IMR-90 (cell line): ENCODE results near the gene WASF3. TPM values are rescaled to one million over a fixed set of nuclear protein-coding genes. Genes with fewer than 3 reads are reported as not detected.

Experiments used
- ATAC-seq: fragments of 200-7000 bp; cut with Tn5 transposase; 2 replicates; pipeline ENCODE4 v1.9.1; 2020; ENCODE audit warnings: low read depth, mild to moderate bottlenecking, moderate library complexity
- BruUV-seq: library from RNA; stranded (reverse); fragments of 400-500 nt; replicated peaks from 2 replicates; lab custom pipeline; 2021; lab: Mats Ljungman, UMichigan
- CTCF ChIA-PET: fragments of 300-600 bp; formaldehyde crosslinking; extraction: SDS; loops from one replicate; lab custom pipeline; 2021; ENCODE audit warnings: antibody characterized with exemption; lab: Yijun Ruan, JAX
- POLR2A ChIA-PET: fragments of 300-600 bp; sonication (Branson Sonifier 250); formaldehyde crosslinking; loops from one replicate; lab custom pipeline; 2022; ENCODE audit warnings: antibody characterized with exemption; ENCODE audit not compliant: unreplicated experiment; lab: Charles Lee
- DNase-seq: peaks from one replicate; pipeline ENCODE4 v3.0.0; 2013
- H2AFZ ChIP-seq: replicated peaks from 2 replicates; pipeline ENCODE3; 2013; ENCODE audit warnings: low read length, mild to moderate bottlenecking; ENCODE audit not compliant: poor library complexity
- H2AK5ac ChIP-seq: 2 replicates; pipeline ENCODE4 v1.6.1; 2013; ENCODE audit warnings: low read depth, low read length, inconsistent platforms
- H2AK9ac ChIP-seq: replicated peaks from 2 replicates; pipeline ENCODE3; 2013; ENCODE audit warnings: mild to moderate bottlenecking, low read depth, low read length, moderate library complexity; ENCODE audit not compliant: poor library complexity
- H2BK120ac ChIP-seq: 2 replicates; pipeline ENCODE4 v1.6.1; 2013; ENCODE audit warnings: low read depth, low read length, inconsistent platforms
- H2BK15ac ChIP-seq: 3 replicates; pipeline ENCODE4 v1.6.1; 2013; ENCODE audit warnings: low read depth, low read length, inconsistent platforms
- H2BK20ac ChIP-seq: 2 replicates; pipeline ENCODE4 v1.6.1; 2013; ENCODE audit warnings: low read depth, mild to moderate bottlenecking, inconsistent platforms, low read length, moderate library complexity
- H2BK5ac ChIP-seq: 2 replicates; pipeline ENCODE4 v1.6.1; 2013; ENCODE audit warnings: mild to moderate bottlenecking, low read depth, low read length, inconsistent platforms; ENCODE audit not compliant: poor library complexity, severe bottlenecking
- H3K14ac ChIP-seq: replicated peaks from 2 replicates; pipeline ENCODE4 v1.6.1; 2013; ENCODE audit warnings: low read depth, low read length, inconsistent platforms
- H3K18ac ChIP-seq: 2 replicates; pipeline ENCODE4 v1.6.1; 2013; ENCODE audit warnings: low read depth, low read length, control low read depth
- H3K23ac ChIP-seq: 2 replicates; pipeline ENCODE4 v1.6.1; 2013; ENCODE audit warnings: low read depth, low read length, inconsistent platforms
- H3K27ac ChIP-seq: 2 replicates; pipeline ENCODE4 v1.5.1; 2013; ENCODE audit warnings: mild to moderate bottlenecking, control low read depth, low read length; ENCODE audit not compliant: insufficient read depth
- H3K27me3 ChIP-seq: 2 replicates; pipeline ENCODE4 v1.6.1; 2013; ENCODE audit warnings: low read length; ENCODE audit not compliant: control insufficient read depth, insufficient read depth
- H3K36me3 ChIP-seq: 2 replicates; pipeline ENCODE4 v1.6.1; 2013; ENCODE audit warnings: low read length, mixed read lengths; ENCODE audit not compliant: control insufficient read depth, insufficient read depth
- H3K4ac ChIP-seq: 2 replicates; pipeline ENCODE4 v1.6.1; 2013; ENCODE audit warnings: low read depth, low read length, inconsistent platforms
- H3K4me1 ChIP-seq: 2 replicates; pipeline ENCODE4 v1.6.1; 2013; ENCODE audit warnings: low read length, mixed read lengths; ENCODE audit not compliant: control insufficient read depth, insufficient read depth
- H3K4me2 ChIP-seq: 2 replicates; pipeline ENCODE4 v1.6.1; 2013; ENCODE audit warnings: low read depth, mild to moderate bottlenecking, control low read depth, low read length, moderate library complexity
- H3K4me3 ChIP-seq: 2 replicates; pipeline ENCODE4 v1.5.1; 2013; ENCODE audit warnings: low read depth, mild to moderate bottlenecking, control low read depth, low read length, moderate library complexity; ENCODE audit not compliant: insufficient read depth
- H3K56ac ChIP-seq: 2 replicates; pipeline ENCODE4 v1.6.1; 2013; ENCODE audit warnings: low read length, inconsistent platforms; ENCODE audit not compliant: insufficient read depth; ENCODE audit errors: extremely low read depth
- H3K79me1 ChIP-seq, 2 experiments: 2 replicates each; pipeline ENCODE4 v1.6.1; 2013; ENCODE audit warnings: low read length in 2 of 2, inconsistent platforms in 1 of 2, low read depth in 1 of 2
- H3K9ac ChIP-seq: 2 replicates; pipeline ENCODE4 v1.6.1; 2013; ENCODE audit warnings: low read depth, low read length, control low read depth
- H3K9me1 ChIP-seq: 2 replicates; pipeline ENCODE4 v1.6.1; 2013; ENCODE audit warnings: low read length, inconsistent platforms; ENCODE audit not compliant: insufficient read depth
- H3K9me3 ChIP-seq: 2 replicates; pipeline ENCODE4 v1.6.1; 2013; ENCODE audit warnings: low read length; ENCODE audit not compliant: control insufficient read depth, insufficient read depth
- H4K20me1 ChIP-seq: 2 replicates; pipeline ENCODE4 v1.6.1; 2013; ENCODE audit warnings: low read length, inconsistent platforms; ENCODE audit not compliant: insufficient read depth
- H4K5ac ChIP-seq: 2 replicates; pipeline ENCODE4 v1.6.1; 2013; ENCODE audit warnings: mild to moderate bottlenecking, low read depth, low read length, control low read depth
- H4K8ac ChIP-seq, 2 experiments: 2 replicates each; pipeline ENCODE4 v1.6.1; 2013; ENCODE audit warnings: low read depth in 2 of 2, low read length in 2 of 2, control low read depth in 1 of 2, inconsistent platforms in 1 of 2
- H4K91ac ChIP-seq: 2 replicates; pipeline ENCODE4 v1.6.1; 2013; ENCODE audit warnings: low read depth, low read length, inconsistent platforms; ENCODE audit not compliant: insufficient read depth
- BHLHE40 ChIP-seq: fragments of 150-350 bp; IDR thresholded peaks from 2 replicates; pipeline ENCODE4 v1.6.1; 2016; ENCODE audit warnings: mild to moderate bottlenecking, low read depth, low read length
- CEBPB ChIP-seq: IDR thresholded peaks from 2 replicates; pipeline ENCODE4 v1.6.1; 2012; ENCODE audit warnings: low read depth, low read length, improper control_type of control experiment
- CHD1 ChIP-seq: IDR thresholded peaks from 2 replicates; pipeline ENCODE4 v1.6.1; 2012; ENCODE audit warnings: low read depth, low read length, improper control_type of control experiment
- CTCF ChIP-seq: conservative IDR thresholded peaks from 2 replicates; pipeline ENCODE4 v1.5.1; 2012; ENCODE audit warnings: mild to moderate bottlenecking, low read depth, low read length, improper control_type of control experiment
- MAFK ChIP-seq: IDR thresholded peaks from 2 replicates; pipeline ENCODE4 v1.6.1; 2012; ENCODE audit warnings: low read depth, low read length, improper control_type of control experiment
- MAZ ChIP-seq: IDR thresholded peaks from 2 replicates; pipeline ENCODE4 v1.6.1; 2012; ENCODE audit warnings: low read depth, mild to moderate bottlenecking, low read length, improper control_type of control experiment, moderate library complexity, borderline replicate concordance
- MXI1 ChIP-seq: IDR thresholded peaks from 2 replicates; pipeline ENCODE4 v1.6.1; 2012; ENCODE audit warnings: low read depth, mild to moderate bottlenecking, low read length, moderate library complexity, borderline replicate concordance
- RAD21 ChIP-seq: IDR thresholded peaks from 2 replicates; pipeline ENCODE4 v1.6.1; 2012; ENCODE audit warnings: low read length, improper control_type of control experiment
- RCOR1 ChIP-seq: IDR thresholded peaks from 2 replicates; pipeline ENCODE4 v1.6.1; 2012; ENCODE audit warnings: mild to moderate bottlenecking, low read length, improper control_type of control experiment; ENCODE audit not compliant: insufficient replicate concordance
- RFX5 ChIP-seq: IDR thresholded peaks from 2 replicates; pipeline ENCODE4 v1.8.0; 2012; ENCODE audit warnings: low read depth, mild to moderate bottlenecking, low read length, moderate library complexity
- WGBS, 2 experiments: methylation state at CpG; one replicate each; pipeline versions ENCODE4 v1.1.5 to v1.1.7; 2013; ENCODE audit warnings: missing lambda C conversion rate in 2 of 2; ENCODE audit not compliant: insufficient read length in 1 of 2; ENCODE audit errors: extremely low coverage in 2 of 2; 5-methylcytosine and 5-hydroxymethylcytosine counted together
- dilution Hi-C: fragments of 300-500 bp; cut with HindIII; formaldehyde crosslinking; loops from one replicate; pipeline ENCODE4 v1.14.3; 2018; ENCODE audit warnings: low sequenced_read_pairs; ENCODE audit not compliant: unreplicated experiment
- in situ Hi-C: fragments of 300-500 bp; cut with MboI; formaldehyde crosslinking; loops from 3 replicates; pipeline ENCODE4 v1.14.3; 2019; ENCODE audit warnings: low sequenced_read_pairs, inconsistent platforms, mixed read lengths
- intact Hi-C: fragments of 100-400 bp; cut with micrococcal nuclease; formaldehyde crosslinking; loops from 2 replicates; pipeline ENCODE4 v1.10.0; 2022
- polyA plus RNA-seq, 3 experiments: library from polyadenylated mRNA; depleted of rRNA; stranded (reverse); fragments of >200 nt; gene quantifications; 2 replicates each; pipeline ENCODE4 v1.2.3, GENCODE V29; 2012; ENCODE audit warnings: low replicate concordance in 1 of 3
- total RNA-seq: library from RNA; depleted of rRNA; stranded (reverse); fragments of >200 nt; gene quantifications from 2 replicates; pipeline ENCODE4 v1.2.3, GENCODE V29; 2012
- TF ChIP-seq, protein P1 (sequence below): fragments of 150-350 bp; IDR thresholded peaks from 2 replicates; pipeline ENCODE4 v1.6.1; 2016; ENCODE audit warnings: low read depth, mild to moderate bottlenecking, low read length, moderate library complexity, borderline replicate concordance

The WASF3 gene
- total and polyA plus RNA-seq, 2 of the 4 experiments (the other 2 are of a cell fraction) = 4.3 to 11.4 TPM

- peak overlapping the region; percentile 60 for H2AFZ ChIP-seq
- no peak overlapping the region for H3K4me3 ChIP-seq
- no TSS peak for BruUV-seq
- dilution Hi-C loops (no loop called here), in situ Hi-C loops (no loop called here), intact Hi-C loops (loop anchor here (5.0 kb wide), 1 partner anchor 121 kb away; the partner anchor contains the start of gene WASF3)
- ATAC-seq = no peak
- H4K8ac ChIP-seq = peak overlapping the region; percentile 71 to 80
- peak overlapping the region; percentile 60; the same call in 1 of the 2 replicates for H4K91ac ChIP-seq
- 95% methylated on average over 6 of the region's 17 CpGs; no CpG with 5 or more reads in 1 of the 2 experiments for WGBS, 2 experiments
- no peaks in the 10 kb centered on the region for H3K9me3 ChIP-seq
- H3K4me1 ChIP-seq = peaks cover 13% of the 10 kb centered on the region
- H3K36me3 ChIP-seq = peaks cover 29% of the 10 kb centered on the region
- H3K4ac ChIP-seq = peak overlapping the region; percentile 86
- H3K27ac ChIP-seq = peak overlapping the region; percentile 97
- no peak for TF ChIP-seq CEBPB
- no peak for TF ChIP-seq RCOR1
- no peak for TF ChIP-seq CTCF
- TF ChIP-seq CHD1 = no peak
- no peak for TF ChIP-seq MAFK
- no peak for TF ChIP-seq RAD21
- TF ChIP-seq BHLHE40 = no peak
- no peak for TF ChIP-seq RFX5
- TF ChIP-seq MXI1 = no peak
- TF ChIP-seq, protein P1, sequence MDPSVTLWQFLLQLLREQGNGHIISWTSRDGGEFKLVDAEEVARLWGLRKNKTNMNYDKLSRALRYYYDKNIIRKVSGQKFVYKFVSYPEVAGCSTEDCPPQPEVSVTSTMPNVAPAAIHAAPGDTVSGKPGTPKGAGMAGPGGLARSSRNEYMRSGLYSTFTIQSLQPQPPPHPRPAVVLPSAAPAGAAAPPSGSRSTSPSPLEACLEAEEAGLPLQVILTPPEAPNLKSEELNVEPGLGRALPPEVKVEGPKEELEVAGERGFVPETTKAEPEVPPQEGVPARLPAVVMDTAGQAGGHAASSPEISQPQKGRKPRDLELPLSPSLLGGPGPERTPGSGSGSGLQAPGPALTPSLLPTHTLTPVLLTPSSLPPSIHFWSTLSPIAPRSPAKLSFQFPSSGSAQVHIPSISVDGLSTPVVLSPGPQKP = no peak
- TF ChIP-seq MAZ = no peak
- H3K14ac ChIP-seq = no peak overlapping the region
- peak overlapping the region; percentile 55; the same call in 1 of the 3 replicates for H2BK15ac ChIP-seq
- peak overlapping the region; percentile 72 for H3K18ac ChIP-seq
- H3K23ac ChIP-seq = peak overlapping the region; percentile 36; the same call in 1 of the 2 replicates
- peak overlapping the region; percentile 54 for H2AK5ac ChIP-seq
- no peaks in the 10 kb centered on the region for H4K20me1 ChIP-seq
- peak overlapping the region; percentile 62 for H3K9ac ChIP-seq
- H3K27me3 ChIP-seq = no peaks in the 10 kb centered on the region
- peak overlapping the region; percentile 13 for H2AK9ac ChIP-seq
- peaks cover 3 to 10% of the 10 kb centered on the region in 2 experiments; a peak in 3 of 4 replicates for H3K79me1 ChIP-seq
- H2BK20ac ChIP-seq = no peak overlapping the region
- peak overlapping the region; percentile 90 for H2BK5ac ChIP-seq
- no peak for DNase-seq
- CTCF ChIA-PET = interaction anchor here (1.3 kb wide), 1 partner anchor 15 kb away, joined by 4 read pairs; no protein-coding TSS in a partner anchor
- peaks cover 9% of the 10 kb centered on the region; the same call in 1 of the 2 replicates for H3K9me1 ChIP-seq
- peak overlapping the region; percentile 11 for H3K4me2 ChIP-seq
- peak overlapping the region; percentile 65 for H2BK120ac ChIP-seq
- H3K56ac ChIP-seq = 0 out of 2 replicates have a peak overlapping the region, but pooled peaks have one; percentile 16
- POLR2A ChIA-PET = no interaction called here
- peak overlapping the region; percentile 78 for H4K5ac ChIP-seq
Measured at GRCh38 chr13:26678796-26679195, 121.3 kb downstream of the WASF3 start.
